HG03521 (cell line): Measurements from ENCODE around the gene SLC7A8.
"Not testable (repeated sequence)": the region's sequence is repeated elsewhere in the genome, so short reads cannot be mapped to it uniquely, and the experiment has no call there.

Experiments used
- ATAC-seq: cut with Tn5 transposase; IDR thresholded peaks from one replicate; pipeline ENCODE4 v1.9.1; 2021; ENCODE audit warnings: mild to moderate bottlenecking, moderate library complexity; ENCODE audit not compliant: unreplicated experiment

SLC7A8 gene

GRCh38 chr14:23115918-23116317 lies 67.5 kb downstream of the SLC7A8 start:
- no peak for ATAC-seq

- no peak for ATAC-seq
These were observed 68.3 kb downstream of the SLC7A8 start for GRCh38 chr14:23115039-23115731.

GRCh38 chr14:23114669-23115038 lies 68.8 kb downstream of the SLC7A8 start:
- ATAC-seq = no peak

GRCh38 chr14:23114120-23114458 lies 69.4 kb downstream of the SLC7A8 start:
- no peak for ATAC-seq

DNA sequence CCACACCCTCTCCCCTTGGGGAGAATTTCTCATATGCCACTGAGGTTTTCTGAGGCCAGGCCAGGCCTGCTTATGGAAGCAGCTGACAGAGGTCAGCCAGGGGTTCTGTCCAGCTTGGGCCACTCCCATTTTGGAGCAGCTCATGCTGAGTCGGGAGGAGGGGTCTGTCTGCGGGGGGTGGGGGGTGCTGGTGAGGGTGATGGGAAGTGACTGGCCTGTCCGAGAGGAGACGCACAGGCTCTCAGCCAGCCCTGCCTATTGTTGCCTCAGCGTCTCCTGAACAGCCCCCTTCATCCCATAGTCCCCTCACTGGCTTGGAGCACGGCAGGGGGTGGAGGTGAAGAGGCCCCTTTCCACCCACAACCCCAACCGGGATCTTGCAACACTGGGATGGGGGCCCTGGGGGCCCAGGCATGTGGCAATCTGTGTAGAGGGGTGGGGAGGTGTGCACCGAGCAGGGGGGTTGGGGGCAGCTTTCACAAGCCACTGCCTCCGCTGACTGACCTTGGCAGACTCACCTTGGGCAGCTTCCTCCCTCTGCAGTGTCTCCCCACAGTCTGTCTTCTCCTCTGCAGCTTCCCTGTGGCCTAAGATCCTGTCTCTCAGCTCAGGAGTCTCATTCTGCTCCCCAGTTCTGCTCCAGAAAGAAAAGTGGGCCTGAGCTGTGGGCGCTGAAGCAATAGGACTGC lies 69.9 kb downstream of the SLC7A8 start:
- ATAC-seq = no peak

- no peak for ATAC-seq
These were observed 70.9 kb downstream of the SLC7A8 start for GRCh38 chr14:23112359-23113178.

DNA sequence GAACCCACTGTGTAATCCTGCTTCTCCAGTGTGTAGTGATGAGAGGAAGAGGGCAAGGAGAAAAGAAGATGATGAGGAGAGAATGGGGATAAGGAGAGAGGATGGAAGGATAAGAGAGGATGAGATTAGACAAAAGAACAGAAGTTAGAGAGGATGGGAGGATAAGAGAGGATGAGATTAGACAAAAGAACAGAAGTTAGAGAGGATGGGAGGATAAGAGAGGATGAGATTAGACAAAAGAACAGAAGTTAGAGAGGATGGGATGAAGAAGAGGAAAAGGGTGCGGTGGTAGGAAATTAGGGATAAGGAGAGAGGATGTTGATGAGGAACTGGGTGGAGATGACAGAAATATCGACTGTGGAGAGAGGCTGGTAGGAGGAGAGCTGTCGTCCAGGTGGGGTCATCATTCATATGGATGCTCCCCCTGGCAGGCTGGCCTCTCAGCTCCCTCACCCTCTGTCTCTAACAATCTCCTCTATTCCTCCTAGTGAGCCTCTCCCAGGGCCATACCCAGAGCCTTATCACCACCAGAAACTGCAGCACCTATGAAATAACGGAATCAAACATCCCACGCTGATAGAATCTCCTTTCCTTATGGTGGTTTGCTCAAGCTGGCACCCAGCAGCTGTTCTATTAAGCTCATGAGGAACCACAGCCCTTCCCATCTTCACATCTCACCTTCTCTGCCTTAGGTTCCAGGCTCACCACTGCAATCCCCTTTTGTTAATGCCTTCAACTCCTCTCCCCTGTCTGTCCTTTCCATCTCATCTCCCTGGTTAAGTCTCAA lies 72.7 kb downstream of the SLC7A8 start:
- no peak for ATAC-seq

DNA sequence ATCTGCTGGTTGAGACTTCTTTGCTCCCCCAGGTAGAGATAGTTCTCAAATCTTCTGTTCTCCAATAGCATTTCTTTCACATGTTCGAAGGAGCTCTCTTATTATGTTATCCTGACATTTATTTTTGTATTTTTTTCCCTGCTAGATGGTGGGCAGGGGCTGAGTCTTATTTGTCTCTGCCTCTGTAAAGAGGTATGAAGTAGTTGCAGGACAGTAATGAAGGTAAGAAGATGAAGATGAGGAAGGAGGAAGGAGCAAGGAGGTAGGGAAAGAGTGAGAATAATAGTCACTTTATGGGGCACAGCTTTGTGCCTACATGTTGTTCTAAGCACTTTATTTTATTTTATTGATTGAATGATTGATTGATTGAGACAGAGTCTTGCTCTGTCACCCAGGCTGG lies 73.7 kb downstream of the SLC7A8 start:
- no peak for ATAC-seq

DNA sequence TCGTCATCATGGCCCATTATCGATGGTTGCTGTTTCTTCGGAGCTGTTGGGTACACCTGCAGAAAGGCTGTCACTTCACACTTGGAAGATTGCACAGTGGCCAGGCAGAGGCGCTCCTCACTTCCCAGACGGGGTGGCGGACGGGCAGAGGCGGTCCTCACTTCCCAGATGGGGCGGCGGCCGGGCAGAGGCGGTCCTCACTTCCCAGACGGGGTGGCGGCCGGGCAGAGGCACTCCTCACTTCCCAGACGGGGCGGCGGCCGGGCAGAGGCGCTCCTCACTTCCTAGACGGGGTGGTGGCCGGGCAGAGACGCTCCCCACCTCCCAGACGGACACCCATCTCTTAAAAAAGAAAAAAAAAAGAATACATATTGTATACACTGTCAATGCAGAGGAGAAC lies 75.3 kb downstream of the SLC7A8 start:
- not testable (repeated sequence) for ATAC-seq

GRCh38 chr14:23107620-23108019 lies 75.8 kb downstream of the SLC7A8 start:
- not testable (repeated sequence) for ATAC-seq

GRCh38 chr14:23106747-23107045 lies 76.8 kb downstream of the SLC7A8 start:
- no peak for ATAC-seq

- ATAC-seq = no peak
These were observed 78.1 kb downstream of the SLC7A8 start for GRCh38 chr14:23105348-23105824.

- no peak for ATAC-seq
These were observed 78.7 kb downstream of the SLC7A8 start, which contains the start of gene CIROP for GRCh38 chr14:23104591-23105347. Gene CIROP (minus strand): TSS chr14:23104989. CDS start chr14:23104920, 69 bp downstream.

DNA sequence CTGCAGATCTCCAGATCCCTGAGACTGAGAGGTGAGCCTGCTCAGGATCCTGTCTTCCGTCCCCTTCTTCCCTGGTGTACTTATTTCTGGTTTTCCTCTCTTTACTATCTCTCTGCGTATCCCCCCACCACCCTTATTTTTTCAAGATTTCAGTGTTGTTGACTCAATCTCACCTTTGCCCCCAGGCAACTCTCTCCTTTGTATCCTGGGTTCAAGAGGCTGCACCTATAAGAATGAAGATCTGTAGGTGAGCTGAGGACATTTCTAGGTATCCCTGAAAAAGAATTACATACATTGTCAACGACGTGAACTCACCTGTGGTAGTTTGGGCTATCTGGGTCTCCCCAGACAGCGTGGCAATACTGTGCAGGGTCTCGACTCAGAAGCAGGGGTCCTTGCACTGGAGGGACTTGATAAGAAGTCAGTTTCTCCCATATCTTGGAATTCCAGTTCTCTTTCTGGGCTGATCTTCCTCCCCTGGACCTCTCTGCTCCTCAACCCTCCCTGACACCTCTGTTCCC lies 79.3 kb downstream of the SLC7A8 start:
- ATAC-seq = no peak

GRCh38 chr14:23103581-23103980 lies 79.9 kb downstream of the SLC7A8 start:
- no peak for ATAC-seq

DNA sequence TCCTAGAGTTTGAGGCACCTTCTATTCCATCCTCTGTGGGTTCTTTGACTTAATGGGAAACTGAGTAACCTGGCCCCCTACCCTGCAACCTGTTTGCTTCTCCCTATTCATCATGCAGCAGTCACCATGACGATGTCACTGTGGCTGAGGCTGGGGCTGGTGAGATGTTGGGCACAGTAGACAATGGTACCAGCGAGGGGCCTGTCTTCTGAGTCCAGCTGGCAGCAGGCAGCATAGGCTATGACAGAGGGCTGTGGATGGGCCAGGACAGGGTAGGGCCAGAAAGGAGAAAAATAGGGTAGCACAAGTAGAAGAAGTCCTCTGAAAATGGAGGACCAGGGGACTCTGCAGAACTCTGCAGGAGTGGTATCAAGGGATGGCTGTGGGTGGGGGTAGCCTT lies 80.7 kb downstream of the SLC7A8 start:
- no peak for ATAC-seq

- no peak for ATAC-seq
These were observed 81.4 kb downstream of the SLC7A8 start for GRCh38 chr14:23101986-23102625.

- no peak for ATAC-seq
These were observed 82.1 kb downstream of the SLC7A8 start for GRCh38 chr14:23101213-23101970.
